Measurements from ENCODE around the gene STUB1.
A peak's percentile ranks its signal among the peaks of the same experiment; 100 is the strongest.
"Not testable (repeated sequence)": the region's sequence is repeated elsewhere in the genome, so short reads cannot be mapped to it uniquely, and the experiment has no call there.

The STUB1 gene

GRCh38 chr16:682493-683395, 2.5 kb downstream of the STUB1 start:
- H3K4me3 ChIP-seq (ENCODE audit: low read length) = peak overlapping the region; percentile 68; the same call in 1 of the 2 replicates
- no peak for TF ChIP-seq ZNF274 (IDR thresholded peaks at IDR 0.05; ENCODE audit: low read depth, low read length)

- no peak for TF ChIP-seq ZNF274 (IDR thresholded peaks at IDR 0.05; ENCODE audit: low read depth, low read length)
- peak overlapping the region; percentile 68 for H3K4me3 ChIP-seq (ENCODE audit: low read length)
Measured at GRCh38 chr16:683396-684070, 3.3 kb downstream of the STUB1 start.

DNA sequence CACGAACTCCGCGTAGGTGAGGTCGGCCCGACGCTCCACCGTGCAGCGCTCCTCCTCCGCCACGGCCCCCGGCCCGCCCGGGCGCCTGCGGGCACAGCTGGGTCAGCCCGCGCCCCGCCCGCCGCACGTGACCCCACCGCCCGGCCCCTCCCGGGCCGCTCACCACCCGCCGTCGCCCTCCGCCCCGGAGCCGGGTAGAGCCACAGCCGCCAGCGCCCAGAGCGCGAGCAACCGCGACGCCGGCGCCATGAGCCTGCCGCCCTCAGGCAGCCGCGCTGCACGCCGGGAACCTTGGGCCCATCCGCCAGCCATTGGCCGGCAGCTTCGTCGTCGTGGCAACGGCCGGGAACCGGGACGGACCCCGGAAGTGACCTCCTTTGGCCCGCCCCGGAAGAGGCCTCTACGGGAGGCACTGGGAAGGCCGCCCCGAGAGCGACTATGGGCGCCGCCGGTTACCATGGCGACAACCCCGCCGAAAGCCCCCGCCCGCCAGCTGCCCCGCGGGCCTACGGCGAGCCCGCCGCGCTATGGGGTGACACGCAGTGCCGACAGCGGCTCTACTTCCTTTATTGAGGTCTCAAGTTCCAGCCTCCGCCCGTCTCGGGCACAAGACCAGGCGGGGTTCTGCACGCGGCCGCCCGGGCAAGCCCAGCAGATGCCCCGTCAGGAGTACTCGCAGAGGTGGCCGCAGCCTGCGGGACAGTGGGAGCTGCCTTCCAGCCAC, 4.0 kb downstream of the STUB1 start, which contains the start of gene JMJD8:
Gene JMJD8 (minus strand): TSS at position 264 of the 724 bp plus-strand sequence. CDS start 15 bp downstream, at position 249.
- peak within 1 kb of the TSS; percentile 68 for H3K4me3 ChIP-seq (ENCODE audit: low read length)
- TF ChIP-seq ZNF274 (IDR thresholded peaks at IDR 0.05; ENCODE audit: low read depth, low read length) = no peak

DNA sequence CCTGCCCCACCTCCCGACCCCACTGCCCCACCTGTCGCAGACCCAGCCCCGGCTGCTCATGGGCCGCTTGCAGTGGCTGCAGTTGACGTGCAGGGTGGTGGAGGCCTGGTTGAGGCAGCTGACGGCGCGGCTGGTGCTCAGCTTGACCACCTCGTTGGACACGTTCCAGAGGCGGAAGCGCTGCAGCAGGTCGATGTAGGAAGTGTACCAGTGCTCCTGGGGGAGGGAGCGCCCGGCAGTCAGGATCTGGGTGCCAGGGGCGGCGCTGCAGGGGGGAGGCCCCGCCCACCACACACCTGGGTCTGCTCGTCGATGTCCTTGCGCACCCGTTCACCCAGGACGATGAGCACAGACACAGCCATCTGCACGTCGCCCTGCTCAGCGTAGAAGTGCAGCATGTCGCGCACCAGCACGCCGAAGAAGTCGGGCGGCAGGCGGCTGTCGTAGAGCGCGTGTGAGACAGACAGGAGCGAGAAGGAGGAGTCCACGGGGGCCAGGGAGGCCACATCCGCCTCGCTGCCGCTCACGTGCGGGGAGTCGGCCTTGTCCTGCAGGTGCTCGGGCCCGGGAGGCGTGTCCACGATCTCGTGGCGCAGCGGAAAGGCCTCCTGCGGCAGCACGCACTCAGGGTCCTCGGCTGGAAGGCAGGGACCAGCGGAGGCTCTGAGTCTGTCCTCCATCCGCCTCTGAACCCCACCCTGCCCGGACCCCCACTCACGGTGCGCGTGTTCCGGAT, 4.9 kb downstream of the STUB1 start:
- no peak for TF ChIP-seq ZNF274 (IDR thresholded peaks at IDR 0.05; ENCODE audit: low read depth, low read length)
- no peak overlapping the region for H3K4me3 ChIP-seq (ENCODE audit: low read length)

GRCh38 chr16:685967-686366, 5.8 kb downstream of the STUB1 start:
- TF ChIP-seq ZNF274 (IDR thresholded peaks at IDR 0.05; ENCODE audit: low read depth, low read length) = no peak
- H3K4me3 ChIP-seq (ENCODE audit: low read length) = no peak overlapping the region

DNA sequence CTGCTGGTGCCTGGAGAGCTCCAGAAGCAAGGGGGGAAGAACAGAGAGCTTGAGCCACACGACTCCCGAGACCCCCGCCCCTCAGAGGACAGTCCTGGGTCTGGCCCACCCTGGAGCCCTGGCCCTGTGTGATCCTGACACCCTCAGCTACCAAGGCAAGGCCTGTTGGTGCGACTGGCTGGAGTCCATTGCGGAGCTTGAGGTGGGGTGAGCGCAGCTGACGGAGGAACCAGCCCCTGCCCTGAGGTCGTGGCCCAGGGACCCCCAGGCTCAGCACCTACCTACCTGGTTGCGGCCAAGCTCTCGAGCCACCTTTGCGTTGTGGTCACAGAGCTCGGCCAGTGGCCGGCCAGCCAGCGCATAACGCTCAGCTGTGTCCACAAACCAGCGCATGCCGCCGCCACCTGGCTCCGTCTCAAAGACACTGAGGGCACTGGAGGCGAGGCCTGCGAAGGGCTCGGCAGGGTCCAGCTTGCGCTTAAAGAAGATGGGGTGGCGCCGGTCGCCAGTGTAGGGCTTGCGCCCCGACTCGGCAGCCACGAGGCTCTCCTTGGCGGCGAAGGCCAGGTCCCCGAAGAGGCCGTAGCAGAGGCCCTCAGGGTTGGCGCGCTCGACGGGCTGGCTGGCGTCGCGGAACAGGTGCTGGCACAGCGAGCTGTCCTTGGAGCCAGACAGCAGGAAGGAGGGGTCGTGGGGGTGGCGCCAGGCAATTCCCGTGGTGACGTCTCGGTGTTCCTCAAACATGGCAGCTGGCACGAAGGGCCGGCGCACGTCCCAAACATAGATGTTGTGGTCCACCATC, 6.5 kb downstream of the STUB1 start:
- no peak overlapping the region for H3K4me3 ChIP-seq (ENCODE audit: low read length)
- no peak for TF ChIP-seq ZNF274 (IDR thresholded peaks at IDR 0.05; ENCODE audit: low read depth, low read length)

- no peak overlapping the region for H3K4me3 ChIP-seq (ENCODE audit: low read length)
- TF ChIP-seq ZNF274 (IDR thresholded peaks at IDR 0.05; ENCODE audit: low read depth, low read length) = no peak
Measured at GRCh38 chr16:687499-687898, 7.3 kb downstream of the STUB1 start.

GRCh38 chr16:689175-689897, 9.1 kb downstream of the STUB1 start:
- H3K4me3 ChIP-seq (ENCODE audit: low read length) = peak overlapping the region; percentile 88
- TF ChIP-seq ZNF274 (IDR thresholded peaks at IDR 0.05; ENCODE audit: low read depth, low read length) = no peak

GRCh38 chr16:691242-691641, 11.0 kb downstream of the STUB1 start:
- not testable (repeated sequence) for H3K4me3 ChIP-seq (ENCODE audit: low read length)

DNA sequence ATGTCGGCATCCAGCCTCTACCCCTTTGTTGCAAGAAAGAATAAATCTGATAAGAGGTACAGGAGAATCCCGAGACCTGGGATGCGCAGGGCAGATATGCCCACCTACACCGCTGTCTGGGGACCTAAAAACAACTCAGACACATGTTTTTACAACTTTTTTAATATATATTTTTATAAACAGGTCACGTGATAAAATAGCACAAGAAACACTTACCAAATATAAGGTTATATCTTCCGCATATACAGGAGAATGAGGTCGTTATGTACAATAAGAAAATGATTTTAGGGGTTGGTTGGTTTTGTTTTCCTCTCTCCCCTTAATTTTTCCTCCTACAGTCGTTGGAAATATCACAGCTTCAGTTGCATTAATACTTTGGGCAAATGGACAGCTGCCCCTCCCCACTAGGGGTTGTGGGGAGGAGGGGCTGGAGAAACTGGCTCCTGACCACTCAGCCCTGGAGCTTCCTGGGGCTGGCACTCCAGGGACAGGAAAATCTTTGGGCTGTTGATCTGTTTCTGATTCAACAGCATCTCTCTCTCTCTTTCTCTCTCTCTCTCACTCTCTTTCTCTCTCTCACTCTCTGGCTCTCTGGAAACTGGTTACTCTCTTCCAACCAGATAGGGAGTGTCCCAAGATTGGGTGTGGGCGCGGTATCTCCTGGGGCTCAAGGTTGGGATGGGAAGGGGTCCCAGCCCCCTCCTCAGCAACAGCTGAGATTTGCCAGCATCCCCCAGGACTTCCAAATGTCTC, 12.3 kb downstream of the STUB1 start:
- no peak for TF ChIP-seq ZNF274 (IDR thresholded peaks at IDR 0.05; ENCODE audit: low read depth, low read length)
- no peak overlapping the region for H3K4me3 ChIP-seq (ENCODE audit: low read length)

GRCh38 chr16:693364-693763, 13.2 kb downstream of the STUB1 start:
- TF ChIP-seq ZNF274 (IDR thresholded peaks at IDR 0.05; ENCODE audit: low read depth, low read length) = no peak
- no peak overlapping the region for H3K4me3 ChIP-seq (ENCODE audit: low read length)

DNA sequence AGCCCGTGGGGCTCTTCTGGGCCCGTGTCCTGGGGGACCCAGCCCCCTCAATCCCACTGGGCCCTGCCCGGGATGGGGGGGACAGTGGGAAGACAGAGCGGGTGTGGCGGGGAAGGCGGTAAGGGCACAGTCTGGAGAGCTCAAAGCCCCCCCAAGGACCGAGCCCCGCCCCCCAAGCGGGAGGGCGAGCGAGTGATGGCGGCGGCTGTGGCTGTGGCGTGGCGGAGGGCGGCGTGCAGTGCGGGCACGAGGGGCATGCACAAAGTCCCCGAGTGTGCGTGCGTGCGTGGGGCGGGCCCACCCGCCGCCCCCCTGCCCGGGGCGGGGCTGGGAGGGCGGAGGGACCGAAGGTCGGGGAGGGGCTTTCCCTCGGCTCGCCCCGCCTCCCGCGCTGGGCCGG, 13.6 kb downstream of the STUB1 start:
- H3K4me3 ChIP-seq (ENCODE audit: low read length) = no peak overlapping the region
- TF ChIP-seq ZNF274 (IDR thresholded peaks at IDR 0.05; ENCODE audit: low read depth, low read length) = no peak
